HCT116 (cell line): ENCODE results near the gene LYRM4. TPM values are rescaled to one million over a fixed set of nuclear protein-coding genes. Genes with fewer than 3 reads are reported as not detected.

Source experiments
- ATAC-seq: fragments of 200-7000 bp; cut with Tn5 transposase; 2 replicates; pipeline ENCODE4 v1.9.1; 2020; ENCODE audit warnings: mild to moderate bottlenecking, moderate library complexity
- BruUV-seq: library from RNA; stranded (reverse); fragments of 400-500 nt; replicated peaks from 2 replicates; lab custom pipeline; 2021; lab: Mats Ljungman, UMichigan
- CTCF ChIA-PET: fragments of 300-600 bp; sonication (Branson Sonifier 250); formaldehyde crosslinking; loops from one replicate; lab custom pipeline; 2021; ENCODE audit warnings: antibody characterized with exemption; lab: Charles Lee
- POLR2A ChIA-PET: fragments of 300-600, 350-600 bp; sonication (Branson Sonifier 250); formaldehyde crosslinking; loops from one replicate; lab custom pipeline; 2021; ENCODE audit warnings: antibody characterized with exemption; lab: Charles Lee
- RAD21 ChIA-PET, 2 experiments: fragments of 300-600 bp; sonication (Branson Sonifier 250); formaldehyde crosslinking; loops; one replicate each; lab custom pipeline; 2023; ENCODE audit warnings: low total read pairs in 2 of 2; ENCODE audit not compliant: uncharacterized antibody in 2 of 2, unreplicated experiment in 2 of 2, low non-redundant PET in 1 of 2; lab: Charles Lee
- DNase-seq: peaks from one replicate; pipeline ENCODE4 v3.0.0-alpha.2; 2010; ENCODE audit warnings: low read depth, low spot score
- H2AFZ ChIP-seq: fragments of 200-600 bp; shearing (Covaris generic), sonication (generic); 2 replicates; pipeline ENCODE4 v1.6.1; 2017; ENCODE audit warnings: low read depth, mixed run types, mixed read lengths, antibody characterized with exemption, low read length; ENCODE audit not compliant: poor library complexity, severe bottlenecking
- H3K27ac ChIP-seq: 2 replicates; pipeline ENCODE4 v1.5.1; 2012; ENCODE audit warnings: low read depth, low read length
- H3K27me3 ChIP-seq: fragments of 200-600 bp; sonication (generic); 2 replicates; pipeline ENCODE4 v1.6.1; 2016; ENCODE audit warnings: mixed run types, low read length, mixed read lengths; ENCODE audit not compliant: insufficient read depth
- H3K36me3 ChIP-seq, 2 experiments: fragments of 200-500 bp in 1 of 2; fragments of 200-600 bp in 1 of 2; sonication (Bioruptor generic) in 1 of 2; sonication (generic) in 1 of 2; 2 replicates each; pipeline versions ENCODE4 v1.5.1 to v1.6.1; 2014 to 2016; ENCODE audit warnings: low read length in 2 of 2, inconsistent platforms in 1 of 2, mixed read lengths in 1 of 2, mixed run types in 1 of 2; ENCODE audit not compliant: insufficient read depth in 2 of 2, control insufficient read depth in 1 of 2
- H3K4me1 ChIP-seq, 2 experiments: fragments of 200-600 bp in 1 of 2; sonication (generic) in 1 of 2; 2 replicates each; pipeline versions ENCODE4 v1.5.1 to v1.6.1; 2012 to 2017; ENCODE audit warnings: low read length in 2 of 2, inconsistent platforms in 1 of 2, mild to moderate bottlenecking in 1 of 2, mixed read lengths in 1 of 2, mixed run types in 1 of 2, moderate library complexity in 1 of 2; ENCODE audit not compliant: insufficient read depth in 2 of 2, control insufficient read depth in 1 of 2
- H3K4me2 ChIP-seq: fragments of 200-600 bp; sonication (generic); 2 replicates; pipeline ENCODE4 v1.6.1; 2017; ENCODE audit warnings: mixed run types, low read length, mixed read lengths
- H3K4me3 ChIP-seq, 2 experiments: fragments of 200-600 bp in 1 of 2; sonication (generic) in 1 of 2; replicated peaks in 1 of 2; 2 replicates each; pipeline ENCODE4 v1.5.1; 2011 to 2016; ENCODE audit warnings: low read length in 2 of 2, control low read depth in 1 of 2, low read depth in 1 of 2, mild to moderate bottlenecking in 1 of 2, mixed read lengths in 1 of 2, mixed run types in 1 of 2
- H3K79me2 ChIP-seq: fragments of 200-600 bp; sonication (generic); 2 replicates; pipeline ENCODE4 v1.6.1; 2017; ENCODE audit warnings: mild to moderate bottlenecking, mixed run types, low read length, moderate library complexity, mixed read lengths; ENCODE audit not compliant: insufficient read depth
- H3K9ac ChIP-seq: fragments of 200-600 bp; sonication (generic); 2 replicates; pipeline ENCODE4 v1.6.1; 2016; ENCODE audit warnings: low read length, mixed read lengths
- H3K9me2 ChIP-seq: fragments of 200-600 bp; sonication (generic), shearing (Covaris generic); 2 replicates; pipeline ENCODE4 v1.6.1; 2017; ENCODE audit warnings: mixed run types, mild to moderate bottlenecking, moderate library complexity; ENCODE audit not compliant: insufficient read depth
- H3K9me3 ChIP-seq, 2 experiments: fragments of 200-500 bp in 1 of 2; fragments of 200-600 bp in 1 of 2; sonication (Bioruptor generic) in 1 of 2; sonication (generic) in 1 of 2; 2 replicates each; pipeline ENCODE4 v1.6.1; 2014 to 2017; ENCODE audit warnings: low read length in 2 of 2, mixed read lengths in 2 of 2, inconsistent platforms in 1 of 2, low read depth in 1 of 2, mild to moderate bottlenecking in 1 of 2, mixed run types in 1 of 2, moderate library complexity in 1 of 2; ENCODE audit not compliant: control insufficient read depth in 1 of 2, insufficient read depth in 1 of 2
- H4K20me1 ChIP-seq: fragments of 200-600 bp; sonication (generic), shearing (Covaris generic); 2 replicates; pipeline ENCODE4 v1.6.1; 2017; ENCODE audit warnings: mixed run types, mild to moderate bottlenecking, moderate library complexity; ENCODE audit not compliant: insufficient read depth
- EGR1 ChIP-seq: IDR thresholded peaks from 2 replicates; pipeline ENCODE4 v1.6.1; 2012; ENCODE audit warnings: low read depth
- FOSL1 ChIP-seq: IDR thresholded peaks from 2 replicates; pipeline ENCODE4 v1.6.1; 2012; ENCODE audit warnings: low read depth
- SIN3A ChIP-seq: IDR thresholded peaks from 2 replicates; pipeline ENCODE4 v1.6.1; 2012; ENCODE audit warnings: low read depth
- ZNF274 ChIP-seq: fragments of 200-500 bp; sonication (Bioruptor generic); IDR thresholded peaks from 2 replicates; pipeline ENCODE4 v1.6.1; 2014; ENCODE audit warnings: mild to moderate bottlenecking, low read depth, low read length, inconsistent platforms
- intact Hi-C: fragments of 100-400 bp; cut with micrococcal nuclease; formaldehyde crosslinking; loops from 2 replicates; pipeline ENCODE4 v1.10.0; 2022
- total RNA-seq: library from RNA; stranded (reverse); gene quantifications from one replicate; pipeline ENCODE4 v1.2.1, GENCODE V29; 2021; ENCODE audit not compliant: unreplicated experiment
- TF ChIP-seq, protein P1 (sequence below): IDR thresholded peaks from 2 replicates; pipeline ENCODE4 v1.6.1; 2012
- TF ChIP-seq, protein P2 (sequence below), 3 experiments: fragments of 200-600 bp in 1 of 3; sonication (generic) in 1 of 3; IDR thresholded peaks in 2 of 3; conservative IDR thresholded peaks in 1 of 3; 2 replicates each; pipeline ENCODE4 v1.5.1; 2012 to 2017; ENCODE audit warnings: low read depth in 2 of 3, low read length in 2 of 3, antibody characterized with exemption in 1 of 3, borderline replicate concordance in 1 of 3, control low read depth in 1 of 3, mild to moderate bottlenecking in 1 of 3, mixed read lengths in 1 of 3, mixed run types in 1 of 3, moderate library complexity in 1 of 3; ENCODE audit not compliant: insufficient read depth in 1 of 3

Gene LYRM4
- total RNA-seq, 1 experiment from 2014 or later, result 30.1 TPM

DNA sequence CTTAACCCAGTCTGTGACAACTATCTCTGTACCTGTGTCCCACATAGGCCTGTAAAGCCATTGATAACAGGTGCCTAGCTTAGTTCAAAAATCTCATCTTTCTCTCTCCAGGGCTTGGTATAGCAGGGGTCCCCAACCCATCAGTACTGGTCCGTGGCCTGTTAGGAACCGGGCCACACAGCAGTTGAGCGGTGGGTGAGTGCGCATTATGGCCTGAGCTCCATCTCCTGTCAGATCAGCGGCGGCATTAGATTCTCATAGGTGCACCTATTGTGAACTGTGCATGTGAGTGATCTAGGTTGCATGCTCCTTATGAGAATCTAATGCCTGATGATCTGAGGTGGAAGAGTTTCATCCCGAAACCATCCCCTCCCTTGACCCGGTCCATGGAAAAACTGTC, 3.4 kb downstream of the LYRM4 start:
- H3K4me2 ChIP-seq, result no peak overlapping the region
- no peak overlapping the region for H3K4me3 ChIP-seq
- H3K9me3 ChIP-seq, result no peaks in the 10 kb centered on the region
- CTCF ChIA-PET, result no interaction called here
- POLR2A ChIA-PET, result no interaction called here
- H3K79me2 ChIP-seq, result peaks cover 67% of the 10 kb centered on the region
- intact Hi-C loops, result no loop called here
- no peak overlapping the region for H3K27ac ChIP-seq
- no peaks in the 10 kb centered on the region for H4K20me1 ChIP-seq
- no peaks in the 10 kb centered on the region for H3K9me2 ChIP-seq
- TF ChIP-seq, protein P1, sequence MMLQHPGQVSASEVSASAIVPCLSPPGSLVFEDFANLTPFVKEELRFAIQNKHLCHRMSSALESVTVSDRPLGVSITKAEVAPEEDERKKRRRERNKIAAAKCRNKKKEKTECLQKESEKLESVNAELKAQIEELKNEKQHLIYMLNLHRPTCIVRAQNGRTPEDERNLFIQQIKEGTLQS, result no peak
- TF ChIP-seq ZNF274, result no peak
- TF ChIP-seq EGR1, result no peak
- TF ChIP-seq, protein P2, sequence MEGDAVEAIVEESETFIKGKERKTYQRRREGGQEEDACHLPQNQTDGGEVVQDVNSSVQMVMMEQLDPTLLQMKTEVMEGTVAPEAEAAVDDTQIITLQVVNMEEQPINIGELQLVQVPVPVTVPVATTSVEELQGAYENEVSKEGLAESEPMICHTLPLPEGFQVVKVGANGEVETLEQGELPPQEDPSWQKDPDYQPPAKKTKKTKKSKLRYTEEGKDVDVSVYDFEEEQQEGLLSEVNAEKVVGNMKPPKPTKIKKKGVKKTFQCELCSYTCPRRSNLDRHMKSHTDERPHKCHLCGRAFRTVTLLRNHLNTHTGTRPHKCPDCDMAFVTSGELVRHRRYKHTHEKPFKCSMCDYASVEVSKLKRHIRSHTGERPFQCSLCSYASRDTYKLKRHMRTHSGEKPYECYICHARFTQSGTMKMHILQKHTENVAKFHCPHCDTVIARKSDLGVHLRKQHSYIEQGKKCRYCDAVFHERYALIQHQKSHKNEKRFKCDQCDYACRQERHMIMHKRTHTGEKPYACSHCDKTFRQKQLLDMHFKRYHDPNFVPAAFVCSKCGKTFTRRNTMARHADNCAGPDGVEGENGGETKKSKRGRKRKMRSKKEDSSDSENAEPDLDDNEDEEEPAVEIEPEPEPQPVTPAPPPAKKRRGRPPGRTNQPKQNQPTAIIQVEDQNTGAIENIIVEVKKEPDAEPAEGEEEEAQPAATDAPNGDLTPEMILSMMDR (IDR thresholded peaks at IDR 0.05 in 2 of 3, conservative IDR thresholded peaks at IDR 0.05 in 1 of 3; ENCODE audit: borderline replicate concordance in 1 of 3, insufficient read depth in 1 of 3, low read depth in 2 of 3, low read length in 2 of 3), result no peak
- no peaks in the 10 kb centered on the region for H3K27me3 ChIP-seq
- H2AFZ ChIP-seq, result no peak overlapping the region
- no TSS peak for BruUV-seq
- no peak for DNase-seq
- RAD21 ChIA-PET, result no interaction called here
- no peak overlapping the region for H3K9ac ChIP-seq
- peaks cover 0 to 5% of the 10 kb centered on the region in 2 experiments; a peak in 1 of 4 replicates for H3K36me3 ChIP-seq
- H3K4me1 ChIP-seq, result peaks cover 3 to 9% of the 10 kb centered on the region in 2 experiments; a peak in 3 of 4 replicates
- no peak for ATAC-seq

DNA sequence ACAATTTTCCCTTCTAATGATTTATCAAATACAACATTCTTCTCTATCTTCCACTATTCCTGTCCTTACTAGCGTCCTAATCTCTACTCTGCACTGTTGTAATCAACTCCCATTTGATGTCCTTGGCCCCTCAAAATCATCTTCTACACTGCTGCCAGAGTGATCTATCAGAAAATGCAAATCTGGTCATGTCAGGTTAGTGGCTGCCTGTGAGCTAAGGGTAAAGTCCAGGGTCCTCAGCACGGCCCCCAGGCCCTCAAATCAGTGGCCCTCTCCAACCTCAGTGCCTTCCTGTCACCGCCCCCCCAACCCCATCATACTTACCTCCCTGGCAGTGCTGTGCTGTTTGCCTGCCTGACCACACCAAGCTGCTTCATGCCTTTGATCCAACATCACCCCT, 3.8 kb downstream of the LYRM4 start:
- no peak overlapping the region for H3K4me2 ChIP-seq
- H3K4me1 ChIP-seq, result peaks cover 3 to 7% of the 10 kb centered on the region in 2 experiments; a peak in 2 of 4 replicates
- TF ChIP-seq SIN3A, result no peak
- TF ChIP-seq FOSL1, result no peak
- TF ChIP-seq, all 23 proteins: peak for 0
- peaks cover 64% of the 10 kb centered on the region for H3K79me2 ChIP-seq
- no peaks in the 10 kb centered on the region for H3K9me3 ChIP-seq
- no peaks in the 10 kb centered on the region for H3K27me3 ChIP-seq
- no TSS peak for BruUV-seq
- H2AFZ ChIP-seq, result no peak overlapping the region
- POLR2A ChIA-PET, result no interaction called here
- H4K20me1 ChIP-seq, result no peaks in the 10 kb centered on the region
- CTCF ChIA-PET, result no interaction called here
- no peak overlapping the region for H3K27ac ChIP-seq
- intact Hi-C loops, result no loop called here
- no peaks in the 10 kb centered on the region for H3K9me2 ChIP-seq
- RAD21 ChIA-PET, result no interaction called here
- ATAC-seq, result no peak
- H3K9ac ChIP-seq, result no peak overlapping the region
- H3K36me3 ChIP-seq, result peaks cover 0 to 5% of the 10 kb centered on the region in 2 experiments; a peak in 1 of 4 replicates
- no peak overlapping the region for H3K4me3 ChIP-seq
- no peak for DNase-seq
